ENCODE data around the gene VAC14.

Gene VAC14

DNA sequence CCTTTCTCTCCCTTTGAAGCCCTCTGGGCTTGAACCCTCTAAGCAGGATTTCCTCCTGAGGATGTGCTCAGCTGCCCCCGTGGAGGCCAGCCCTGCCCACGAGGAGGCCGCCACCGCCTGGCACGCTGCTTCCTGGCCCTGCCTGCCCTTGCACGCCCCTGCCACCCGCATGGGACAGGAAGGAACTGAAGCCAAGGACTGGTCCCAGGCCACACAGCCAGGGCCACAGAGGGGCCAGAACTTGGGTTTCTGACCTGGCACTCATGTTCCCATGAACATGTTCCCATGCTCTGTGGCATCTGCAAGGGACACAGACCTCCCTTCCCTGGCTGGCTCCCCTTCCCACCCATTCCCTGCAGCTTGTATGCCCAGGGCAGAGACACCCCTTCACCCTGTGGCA lies 91.0 kb downstream of the VAC14 start:
- TF ChIP-seq POLR2AphosphoS5 (IDR thresholded peaks at IDR 0.05; ENCODE audit: low read depth, low read length) (no peak), FOXP2 (optimal IDR thresholded peaks at IDR 0.05; ENCODE audit: borderline replicate concordance, extremely low read depth, extremely low read length, insufficient read depth) (no peak), SIN3A (IDR thresholded peaks at IDR 0.05; ENCODE audit: borderline replicate concordance, insufficient read depth, low read length) (no peak), TAF1 (IDR thresholded peaks at IDR 0.05; ENCODE audit: borderline replicate concordance, insufficient read depth, low read length) (no peak)
- TF ChIP-seq, protein P1, sequence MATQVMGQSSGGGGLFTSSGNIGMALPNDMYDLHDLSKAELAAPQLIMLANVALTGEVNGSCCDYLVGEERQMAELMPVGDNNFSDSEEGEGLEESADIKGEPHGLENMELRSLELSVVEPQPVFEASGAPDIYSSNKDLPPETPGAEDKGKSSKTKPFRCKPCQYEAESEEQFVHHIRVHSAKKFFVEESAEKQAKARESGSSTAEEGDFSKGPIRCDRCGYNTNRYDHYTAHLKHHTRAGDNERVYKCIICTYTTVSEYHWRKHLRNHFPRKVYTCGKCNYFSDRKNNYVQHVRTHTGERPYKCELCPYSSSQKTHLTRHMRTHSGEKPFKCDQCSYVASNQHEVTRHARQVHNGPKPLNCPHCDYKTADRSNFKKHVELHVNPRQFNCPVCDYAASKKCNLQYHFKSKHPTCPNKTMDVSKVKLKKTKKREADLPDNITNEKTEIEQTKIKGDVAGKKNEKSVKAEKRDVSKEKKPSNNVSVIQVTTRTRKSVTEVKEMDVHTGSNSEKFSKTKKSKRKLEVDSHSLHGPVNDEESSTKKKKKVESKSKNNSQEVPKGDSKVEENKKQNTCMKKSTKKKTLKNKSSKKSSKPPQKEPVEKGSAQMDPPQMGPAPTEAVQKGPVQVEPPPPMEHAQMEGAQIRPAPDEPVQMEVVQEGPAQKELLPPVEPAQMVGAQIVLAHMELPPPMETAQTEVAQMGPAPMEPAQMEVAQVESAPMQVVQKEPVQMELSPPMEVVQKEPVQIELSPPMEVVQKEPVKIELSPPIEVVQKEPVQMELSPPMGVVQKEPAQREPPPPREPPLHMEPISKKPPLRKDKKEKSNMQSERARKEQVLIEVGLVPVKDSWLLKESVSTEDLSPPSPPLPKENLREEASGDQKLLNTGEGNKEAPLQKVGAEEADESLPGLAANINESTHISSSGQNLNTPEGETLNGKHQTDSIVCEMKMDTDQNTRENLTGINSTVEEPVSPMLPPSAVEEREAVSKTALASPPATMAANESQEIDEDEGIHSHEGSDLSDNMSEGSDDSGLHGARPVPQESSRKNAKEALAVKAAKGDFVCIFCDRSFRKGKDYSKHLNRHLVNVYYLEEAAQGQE (IDR thresholded peaks at IDR 0.05; ENCODE audit: insufficient read depth in 1 of 2, low read depth in 2 of 2, low read length in 2 of 2), result no peak

DNA sequence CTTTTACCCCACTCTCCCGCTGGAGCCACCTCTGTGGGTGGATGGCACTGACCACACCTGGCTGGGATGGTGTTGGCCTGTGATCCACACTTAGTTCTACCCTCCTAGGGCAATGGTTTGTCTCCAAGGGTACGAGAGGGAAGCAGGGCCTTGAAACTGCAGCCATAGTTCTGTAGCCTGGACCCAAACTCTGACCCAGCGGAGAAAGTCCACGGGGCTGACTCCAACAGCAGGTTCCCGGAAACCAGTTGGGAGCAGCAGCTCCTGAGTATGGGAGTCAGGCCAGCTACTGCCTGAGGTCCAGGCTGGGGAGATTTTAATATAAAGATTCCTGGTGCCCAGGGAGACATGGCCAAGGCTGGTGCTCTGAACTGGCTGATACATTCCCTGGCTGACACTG lies 91.5 kb downstream of the VAC14 start:
- TF ChIP-seq, protein P1 (IDR thresholded peaks at IDR 0.05; ENCODE audit: insufficient read depth in 1 of 2, low read depth in 2 of 2, low read length in 2 of 2), result no peak
- no peak for TF ChIP-seq FOXP2 (optimal IDR thresholded peaks at IDR 0.05; ENCODE audit: borderline replicate concordance, extremely low read depth, extremely low read length, insufficient read depth)
- no peak for TF ChIP-seq SIN3A (IDR thresholded peaks at IDR 0.05; ENCODE audit: borderline replicate concordance, insufficient read depth, low read length)
- TF ChIP-seq TAF1 (IDR thresholded peaks at IDR 0.05; ENCODE audit: borderline replicate concordance, insufficient read depth, low read length), result no peak
- TF ChIP-seq POLR2AphosphoS5 (IDR thresholded peaks at IDR 0.05; ENCODE audit: low read depth, low read length), result no peak

DNA sequence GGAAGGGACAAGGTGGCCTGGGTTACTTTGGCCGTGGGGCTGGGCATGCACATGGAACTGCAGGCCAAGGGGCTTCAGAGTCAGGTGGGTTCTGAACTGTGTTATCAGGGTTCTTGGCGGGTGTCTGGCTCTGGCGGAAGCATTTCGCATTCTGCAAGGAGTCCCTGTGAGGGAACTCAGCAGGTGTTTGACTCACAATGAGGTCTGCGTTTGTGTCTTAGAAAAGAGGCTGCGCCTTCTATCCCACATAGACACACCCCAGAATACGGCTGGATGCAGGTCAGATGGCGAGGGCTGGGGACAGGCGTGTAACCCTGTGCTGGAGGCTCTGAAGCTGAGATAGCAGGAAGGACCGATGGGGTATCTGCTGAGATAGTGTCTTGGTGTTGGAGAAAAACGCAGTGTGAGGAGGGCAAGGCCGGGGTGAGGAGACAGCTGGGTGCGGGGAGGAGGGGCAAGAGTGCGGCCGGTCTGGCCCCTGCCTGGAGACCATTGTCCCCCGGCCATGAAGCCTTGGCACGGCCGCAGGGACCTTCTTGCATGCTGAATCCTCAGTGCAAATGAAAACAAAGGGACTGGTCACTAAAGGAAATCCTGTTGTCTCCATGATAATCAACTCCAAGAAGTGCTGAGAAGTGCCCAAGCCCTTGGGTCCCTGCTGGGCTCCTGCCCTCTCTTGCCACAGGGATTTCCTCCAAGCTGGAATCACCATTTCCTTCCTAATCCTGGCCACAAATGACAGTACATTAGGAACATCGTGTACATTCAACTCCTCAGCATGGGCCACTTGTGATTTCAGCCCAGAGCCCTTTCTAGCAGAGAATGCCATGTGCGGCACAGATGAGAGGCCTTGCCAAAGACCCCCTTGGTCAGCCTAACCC lies 92.4 kb downstream of the VAC14 start:
- TF ChIP-seq TAF1 (IDR thresholded peaks at IDR 0.05; ENCODE audit: borderline replicate concordance, insufficient read depth, low read length), result no peak
- TF ChIP-seq, protein P1 (IDR thresholded peaks at IDR 0.05; ENCODE audit: insufficient read depth in 1 of 2, low read depth in 2 of 2, low read length in 2 of 2), result no peak
- no peak for TF ChIP-seq FOXP2 (optimal IDR thresholded peaks at IDR 0.05; ENCODE audit: borderline replicate concordance, extremely low read depth, extremely low read length, insufficient read depth)
- no peak for TF ChIP-seq SIN3A (IDR thresholded peaks at IDR 0.05; ENCODE audit: borderline replicate concordance, insufficient read depth, low read length)
- TF ChIP-seq POLR2AphosphoS5 (IDR thresholded peaks at IDR 0.05; ENCODE audit: low read depth, low read length), result no peak

DNA sequence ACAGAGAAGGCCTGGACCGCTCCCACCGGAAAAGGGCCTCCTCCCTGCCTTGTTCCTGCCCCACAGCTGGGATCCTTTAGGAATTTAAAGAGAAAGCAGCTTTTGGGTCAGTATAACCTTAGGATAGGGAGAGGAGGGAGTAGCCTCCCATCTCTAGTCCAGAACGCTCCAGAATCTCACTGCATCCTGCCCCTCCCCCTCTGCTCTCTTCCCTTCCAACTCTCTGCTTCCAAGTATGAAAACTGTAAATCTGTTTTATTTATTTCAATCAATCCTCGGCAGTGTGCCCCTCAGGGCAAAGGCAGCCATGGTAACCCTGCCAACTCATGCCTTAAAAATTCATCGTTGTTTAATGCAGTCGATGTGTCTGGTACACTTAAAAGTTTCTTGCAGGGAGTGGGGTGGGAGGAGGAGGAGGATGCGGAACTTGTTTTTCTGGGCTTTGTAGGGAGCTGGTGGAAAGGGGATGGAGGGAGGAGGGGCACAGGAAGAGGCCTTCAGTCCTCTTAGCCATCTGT lies 94.0 kb downstream of the VAC14 start:
- TF ChIP-seq POLR2AphosphoS5 (IDR thresholded peaks at IDR 0.05; ENCODE audit: low read depth, low read length) (no peak), TAF1 (IDR thresholded peaks at IDR 0.05; ENCODE audit: borderline replicate concordance, insufficient read depth, low read length) (no peak), SIN3A (IDR thresholded peaks at IDR 0.05; ENCODE audit: borderline replicate concordance, insufficient read depth, low read length) (no peak)
- TF ChIP-seq, protein P1 (IDR thresholded peaks at IDR 0.05; ENCODE audit: insufficient read depth in 1 of 2, low read depth in 2 of 2, low read length in 2 of 2), result no peak
